ENCODE data around the gene DLGAP4. TPM values are rescaled to one million over a fixed set of nuclear protein-coding genes. Genes with fewer than 3 reads are reported as not detected.

DLGAP4 gene
- total and polyA plus RNA-seq, 2 of the 13 experiments (the other 11 are each of a cell fraction or from before 2014, with no cell fraction given) = 15.2 to 26.7 TPM

DNA sequence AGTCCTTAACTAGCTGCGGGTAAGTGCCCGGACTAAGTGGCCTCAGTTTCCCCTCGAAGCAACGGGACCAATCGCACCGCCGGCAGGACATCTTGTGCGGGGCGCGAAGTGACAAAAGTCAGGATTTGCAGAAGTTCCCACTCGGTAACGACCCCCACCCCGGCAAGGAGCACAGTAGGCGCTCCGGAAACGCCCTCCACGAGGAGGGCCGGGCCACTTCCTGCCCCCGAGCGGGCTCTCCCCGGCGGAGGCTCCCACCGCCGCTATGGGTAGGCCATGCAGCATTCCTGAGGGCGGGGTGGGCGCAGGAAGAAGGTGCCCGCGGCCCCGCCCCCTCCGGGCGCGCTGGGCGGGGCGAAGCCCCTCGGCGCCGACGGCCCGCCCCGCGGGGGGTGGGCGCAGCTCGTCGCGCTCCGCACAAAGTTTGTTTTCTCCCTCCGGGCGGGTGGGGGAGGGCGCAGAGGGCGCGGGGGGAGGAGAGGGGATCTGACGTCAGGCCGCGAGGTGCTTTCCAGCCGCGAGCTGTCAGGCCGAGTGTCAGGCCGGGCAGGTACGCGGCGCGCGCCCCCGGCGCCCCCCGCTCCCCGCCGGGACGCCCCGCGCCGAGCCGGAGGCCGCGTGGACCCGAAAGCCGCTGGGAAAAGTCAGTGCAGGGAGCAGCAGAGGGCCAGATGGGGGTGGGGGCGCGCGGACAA is 267.1 kb downstream of the DLGAP4 start, which contains the start of gene TGIF2 (continued):
- TF ChIP-seq KDM5A (IDR thresholded peaks at IDR 0.05; ENCODE audit: borderline replicate concordance, low read length) = no peak; the same call in 1 of the 2 replicates
- peak; percentile 56; the same call in 1 of the 2 replicates for TF ChIP-seq ZC3H13 (CRISPR knock-in tag; IDR thresholded peaks at IDR 0.05)
- TF ChIP-seq KLF9 (CRISPR knock-in tag; IDR thresholded peaks at IDR 0.05; ENCODE audit: low read depth) = peak; percentile 45; the same call in 1 of the 2 replicates
- TF ChIP-seq ZNF572 (CRISPR knock-in tag; IDR thresholded peaks at IDR 0.05) = peak; percentile 39; the same call in 1 of the 2 replicates
- TF ChIP-seq KMT2A (CRISPR knock-in tag; IDR thresholded peaks at IDR 0.05) = peak; percentile 88
- TF ChIP-seq EED (CRISPR knock-in tag; IDR thresholded peaks at IDR 0.05) = peak; percentile 34
- peak; percentile 27; the same call in 1 of the 2 replicates for TF ChIP-seq ZNF790 (CRISPR knock-in tag; IDR thresholded peaks at IDR 0.05; ENCODE audit: borderline replicate concordance)
- TF ChIP-seq, protein P1, sequence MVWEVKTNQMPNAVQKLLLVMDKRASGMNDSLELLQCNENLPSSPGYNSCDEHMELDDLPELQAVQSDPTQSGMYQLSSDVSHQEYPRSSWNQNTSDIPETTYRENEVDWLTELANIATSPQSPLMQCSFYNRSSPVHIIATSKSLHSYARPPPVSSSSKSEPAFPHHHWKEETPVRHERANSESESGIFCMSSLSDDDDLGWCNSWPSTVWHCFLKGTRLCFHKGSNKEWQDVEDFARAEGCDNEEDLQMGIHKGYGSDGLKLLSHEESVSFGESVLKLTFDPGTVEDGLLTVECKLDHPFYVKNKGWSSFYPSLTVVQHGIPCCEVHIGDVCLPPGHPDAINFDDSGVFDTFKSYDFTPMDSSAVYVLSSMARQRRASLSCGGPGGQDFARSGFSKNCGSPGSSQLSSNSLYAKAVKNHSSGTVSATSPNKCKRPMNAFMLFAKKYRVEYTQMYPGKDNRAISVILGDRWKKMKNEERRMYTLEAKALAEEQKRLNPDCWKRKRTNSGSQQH (CRISPR knock-in tag; IDR thresholded peaks at IDR 0.05; ENCODE audit: low read depth) = peak; percentile 62
- TF ChIP-seq ZMYM4 (CRISPR knock-in tag; IDR thresholded peaks at IDR 0.05) = peak; percentile 66
- TF ChIP-seq ZFP36L2 (CRISPR knock-in tag; IDR thresholded peaks at IDR 0.05) = peak; percentile 11; the same call in 1 of the 2 replicates
- TF ChIP-seq ATF4 (CRISPR knock-in tag; IDR thresholded peaks at IDR 0.05) = peak in 1 of 2 experiments; percentile 45; a peak in 1 of 4 replicates
- no peak for TF ChIP-seq ZNF138 (CRISPR knock-in tag; IDR thresholded peaks at IDR 0.05; ENCODE audit: low read depth)
- peak; percentile 89; the same call in 1 of the 2 replicates for TF ChIP-seq STAT6 (CRISPR knock-in tag; IDR thresholded peaks at IDR 0.05; ENCODE audit: borderline replicate concordance)
- no peak for TF ChIP-seq SMC3 (IDR thresholded peaks at IDR 0.05; ENCODE audit: low read length)
- TF ChIP-seq ZFP36 (IDR thresholded peaks at IDR 0.05; ENCODE audit: borderline replicate concordance, low read depth, low read length, partially characterized antibody) = no peak
- TF ChIP-seq HIC2 (CRISPR knock-in tag; IDR thresholded peaks at IDR 0.05; ENCODE audit: low read depth) = no peak
- TF ChIP-seq ZFP91 (CRISPR knock-in tag; IDR thresholded peaks at IDR 0.05; ENCODE audit: borderline replicate concordance) = peak; percentile 83
- 0 out of 2 replicates have a peak, but pooled peaks have one; percentile 57 for TF ChIP-seq ZKSCAN5 (CRISPR knock-in tag; IDR thresholded peaks at IDR 0.05)
- TF ChIP-seq CBX5 (CRISPR knock-in tag; IDR thresholded peaks at IDR 0.05; ENCODE audit: borderline replicate concordance) = no peak
- no peak for TF ChIP-seq NBN (conservative IDR thresholded peaks at IDR 0.05)
- TF ChIP-seq ZNF614 (CRISPR knock-in tag; IDR thresholded peaks at IDR 0.05; ENCODE audit: borderline replicate concordance) = 0 out of 2 replicates have a peak, but pooled peaks have one; percentile 77

Data from HepG2 (cell line).